Vagina (tissue), 2 donors: Measurements from ENCODE around the gene TPST2.

Source experiments
- CTCF ChIP-seq, 3 experiments: fragments of 450-650 bp in 2 of 3; fragments of 200-600 bp in 1 of 3; sonication (generic) in 1 of 3; IDR thresholded peaks; one replicate each; pipeline ENCODE4 v1.5.1; 2017 to 2019; ENCODE audit warnings: antibody characterized with exemption in 3 of 3, mild to moderate bottlenecking in 2 of 3, moderate library complexity in 2 of 3
- POLR2A ChIP-seq, 2 donors: fragments of 450-650 bp; IDR thresholded peaks; one replicate each; pipeline ENCODE4 v1.6.1; 2017; ENCODE audit warnings: antibody characterized with exemption in 2 of 2, mild to moderate bottlenecking in 2 of 2, moderate library complexity in 2 of 2
- POLR2AphosphoS5 ChIP-seq, 2 donors: sonication (generic); formaldehyde crosslinking; IDR thresholded peaks; one replicate each; pipeline ENCODE4 v1.9.0; 2017; ENCODE audit warnings: antibody characterized with exemption in 2 of 2, mild to moderate bottlenecking in 2 of 2, low read depth in 1 of 2; ENCODE audit not compliant: insufficient read depth in 1 of 2

DNA sequence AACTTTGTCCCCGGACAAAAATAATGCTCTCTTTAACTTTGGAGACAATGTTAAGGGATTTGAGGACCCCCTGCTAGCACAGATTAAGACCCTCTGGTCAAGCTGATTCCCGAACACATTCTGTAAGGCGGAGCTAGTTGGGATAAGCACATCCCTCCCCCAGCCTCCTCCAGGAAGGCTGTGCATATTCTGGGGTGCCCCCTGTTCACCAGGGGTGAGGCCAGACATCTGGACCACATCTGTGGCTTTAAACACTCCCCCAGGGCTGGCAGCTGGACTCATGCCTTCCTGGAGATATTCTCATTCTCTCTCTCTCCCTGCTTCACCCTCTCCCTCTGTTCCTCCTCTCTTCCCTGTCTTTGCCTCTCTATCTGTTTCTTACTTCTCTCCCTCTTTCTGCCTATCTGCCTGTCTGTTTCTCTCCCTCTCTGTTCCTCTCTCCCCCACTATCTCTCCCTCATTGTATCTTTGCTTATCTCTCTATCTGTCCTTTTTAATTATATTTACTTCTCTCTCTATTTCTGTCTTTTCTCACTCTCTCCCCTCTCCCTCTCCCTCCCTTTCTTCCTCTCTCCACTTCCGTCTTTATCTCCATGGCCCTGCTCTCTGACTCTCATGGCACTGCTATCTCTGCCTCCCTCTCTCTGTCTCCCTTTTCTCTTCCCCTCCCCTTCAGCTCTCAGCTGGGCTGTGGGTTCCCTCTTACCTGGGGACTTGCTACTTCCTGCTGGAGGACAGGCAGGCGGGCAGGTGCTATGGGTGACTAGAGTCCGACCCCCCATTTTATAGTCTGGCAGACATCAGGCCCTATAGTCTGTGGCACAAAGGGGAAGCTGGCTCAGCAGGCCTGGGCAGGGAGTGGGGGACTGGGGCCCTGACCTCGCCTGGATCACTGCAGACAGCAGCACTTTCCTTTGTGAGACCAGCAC is 27.6 kb upstream of the TPST2 start, which contains the start of gene CRYBB1:
- TF ChIP-seq CTCF (IDR thresholded peaks at IDR 0.05) (no peak), POLR2A (IDR thresholded peaks at IDR 0.05) (no peak), POLR2AphosphoS5 (IDR thresholded peaks at IDR 0.05; ENCODE audit: insufficient read depth in 1 of 2, low read depth in 1 of 2) (no peak)
